PC-9 (cell line): ENCODE data around the gene SMCO2.

ENCODE experiments used
- EZH2 ChIP-seq: fragments of 200-600 bp; sonication (generic); IDR thresholded peaks from 2 replicates; pipeline ENCODE4 v1.8.0; 2017; ENCODE audit warnings: antibody characterized with exemption, low read depth
- TF ChIP-seq, protein P1 (sequence below): fragments of 200-600 bp; sonication (generic); conservative IDR thresholded peaks from 2 replicates; pipeline ENCODE4 v1.6.1; 2017; ENCODE audit warnings: mixed run types, antibody characterized with exemption, mild to moderate bottlenecking, moderate library complexity

DNA sequence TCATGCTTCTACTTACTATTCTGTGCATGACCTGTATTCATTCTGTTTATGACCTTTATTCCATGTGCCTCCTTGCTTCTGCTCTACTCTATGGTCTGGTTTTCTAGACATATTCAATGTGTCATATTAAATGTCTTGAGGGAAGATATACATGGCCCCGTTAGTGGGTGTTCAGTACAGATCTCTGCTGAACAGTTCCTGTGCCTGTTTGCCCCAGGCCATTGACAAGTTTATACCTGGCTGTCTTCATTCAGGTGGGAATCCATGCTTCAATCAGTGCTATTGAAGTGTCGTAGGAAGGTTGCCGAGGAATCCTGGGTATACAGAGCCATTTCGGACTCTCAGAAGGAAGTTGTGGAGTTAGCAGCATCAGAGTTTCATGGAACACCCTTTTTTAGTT, 70.1 kb downstream of the SMCO2 start:
- TF ChIP-seq, protein P1, sequence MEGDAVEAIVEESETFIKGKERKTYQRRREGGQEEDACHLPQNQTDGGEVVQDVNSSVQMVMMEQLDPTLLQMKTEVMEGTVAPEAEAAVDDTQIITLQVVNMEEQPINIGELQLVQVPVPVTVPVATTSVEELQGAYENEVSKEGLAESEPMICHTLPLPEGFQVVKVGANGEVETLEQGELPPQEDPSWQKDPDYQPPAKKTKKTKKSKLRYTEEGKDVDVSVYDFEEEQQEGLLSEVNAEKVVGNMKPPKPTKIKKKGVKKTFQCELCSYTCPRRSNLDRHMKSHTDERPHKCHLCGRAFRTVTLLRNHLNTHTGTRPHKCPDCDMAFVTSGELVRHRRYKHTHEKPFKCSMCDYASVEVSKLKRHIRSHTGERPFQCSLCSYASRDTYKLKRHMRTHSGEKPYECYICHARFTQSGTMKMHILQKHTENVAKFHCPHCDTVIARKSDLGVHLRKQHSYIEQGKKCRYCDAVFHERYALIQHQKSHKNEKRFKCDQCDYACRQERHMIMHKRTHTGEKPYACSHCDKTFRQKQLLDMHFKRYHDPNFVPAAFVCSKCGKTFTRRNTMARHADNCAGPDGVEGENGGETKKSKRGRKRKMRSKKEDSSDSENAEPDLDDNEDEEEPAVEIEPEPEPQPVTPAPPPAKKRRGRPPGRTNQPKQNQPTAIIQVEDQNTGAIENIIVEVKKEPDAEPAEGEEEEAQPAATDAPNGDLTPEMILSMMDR = no peak
- TF ChIP-seq EZH2 = no peak
